ENCODE measurements around the gene MUC3A.

- no peak for TF ChIP-seq CTCF (IDR thresholded peaks at IDR 0.05)
- TF ChIP-seq POLR2A (IDR thresholded peaks at IDR 0.05; ENCODE audit: low read depth) = no peak
- TF ChIP-seq POLR2AphosphoS5 (IDR thresholded peaks at IDR 0.05) = no peak
Measured at GRCh38 chr7:100969066-100969615, 19.8 kb downstream of the MUC3A start, which contains the start of gene MUC12.

Data from esophagus muscularis mucosa (tissue), 3 donors.